WTC11 (cell line): ENCODE results near the gene LRP11.

Experiments used
- MXD4 ChIP-seq: fragments of 250-450 bp; sonication (Bioruptor Pico); IDR thresholded peaks from 2 replicates; pipeline ENCODE4 v1.8.0; 2021; ENCODE audit warnings: mild to moderate bottlenecking, moderate library complexity, borderline replicate concordance
- TF ChIP-seq, protein P1 (sequence below): sonication (generic); formaldehyde crosslinking; IDR thresholded peaks from 2 replicates; pipeline ENCODE4 v1.8.0; 2022; ENCODE audit warnings: mild to moderate bottlenecking, missing genetic modification reagents
- TF ChIP-seq, protein P2 (sequence below): fragments of 200-600 bp; IDR thresholded peaks from 2 replicates; pipeline ENCODE4 v1.8.0; 2022; ENCODE audit warnings: antibody characterized with exemption

DNA sequence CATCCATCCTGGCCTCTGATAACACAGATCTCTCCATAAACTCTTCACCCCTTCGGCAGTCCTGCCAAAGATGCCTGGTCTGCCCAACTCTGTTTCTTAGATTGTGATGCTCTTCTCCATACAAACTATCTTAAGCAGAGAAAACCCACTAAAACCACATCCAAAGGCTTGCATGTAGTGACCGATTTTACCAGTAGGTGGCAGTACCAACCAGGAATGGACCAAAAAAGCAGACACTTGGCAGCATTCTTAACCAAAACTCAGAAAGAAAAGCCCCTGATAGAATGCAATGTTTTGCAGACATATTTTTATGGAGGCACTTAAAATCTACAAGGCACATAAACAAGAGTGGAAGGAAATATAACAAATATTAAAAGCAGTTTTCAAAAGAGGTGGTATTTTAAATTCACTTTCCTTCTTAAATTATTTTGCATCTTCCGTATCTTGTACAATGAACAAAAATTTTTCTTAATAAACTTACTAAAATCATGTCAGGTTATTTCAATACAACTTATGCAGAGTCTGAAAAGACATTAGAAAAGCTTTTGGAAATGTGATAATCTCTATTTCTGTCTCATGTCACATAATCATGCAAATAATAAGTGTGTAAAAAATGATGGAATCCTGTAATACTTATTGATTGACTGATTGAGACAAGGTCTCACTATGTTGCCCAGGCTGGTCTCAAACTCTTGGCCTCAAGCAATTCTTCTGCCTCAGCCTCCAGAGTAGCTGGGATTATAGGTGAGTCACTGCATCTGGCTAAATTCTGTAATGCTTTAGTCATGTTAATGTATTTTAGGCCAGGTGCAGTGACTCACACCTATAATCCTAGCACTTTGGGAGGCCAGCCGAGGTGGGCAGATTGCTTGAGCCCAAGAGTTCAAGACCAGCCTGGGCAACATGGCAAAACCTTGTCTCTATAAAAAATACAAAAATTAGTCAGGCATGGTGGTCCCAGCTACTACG lies 29.4 kb downstream of the LRP11 start:
- TF ChIP-seq MXD4 (CRISPR knock-in tag): no peak
- TF ChIP-seq, protein P1, sequence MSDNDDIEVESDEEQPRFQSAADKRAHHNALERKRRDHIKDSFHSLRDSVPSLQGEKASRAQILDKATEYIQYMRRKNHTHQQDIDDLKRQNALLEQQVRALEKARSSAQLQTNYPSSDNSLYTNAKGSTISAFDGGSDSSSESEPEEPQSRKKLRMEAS (CRISPR knock-in tag): no peak
- TF ChIP-seq, protein P2, sequence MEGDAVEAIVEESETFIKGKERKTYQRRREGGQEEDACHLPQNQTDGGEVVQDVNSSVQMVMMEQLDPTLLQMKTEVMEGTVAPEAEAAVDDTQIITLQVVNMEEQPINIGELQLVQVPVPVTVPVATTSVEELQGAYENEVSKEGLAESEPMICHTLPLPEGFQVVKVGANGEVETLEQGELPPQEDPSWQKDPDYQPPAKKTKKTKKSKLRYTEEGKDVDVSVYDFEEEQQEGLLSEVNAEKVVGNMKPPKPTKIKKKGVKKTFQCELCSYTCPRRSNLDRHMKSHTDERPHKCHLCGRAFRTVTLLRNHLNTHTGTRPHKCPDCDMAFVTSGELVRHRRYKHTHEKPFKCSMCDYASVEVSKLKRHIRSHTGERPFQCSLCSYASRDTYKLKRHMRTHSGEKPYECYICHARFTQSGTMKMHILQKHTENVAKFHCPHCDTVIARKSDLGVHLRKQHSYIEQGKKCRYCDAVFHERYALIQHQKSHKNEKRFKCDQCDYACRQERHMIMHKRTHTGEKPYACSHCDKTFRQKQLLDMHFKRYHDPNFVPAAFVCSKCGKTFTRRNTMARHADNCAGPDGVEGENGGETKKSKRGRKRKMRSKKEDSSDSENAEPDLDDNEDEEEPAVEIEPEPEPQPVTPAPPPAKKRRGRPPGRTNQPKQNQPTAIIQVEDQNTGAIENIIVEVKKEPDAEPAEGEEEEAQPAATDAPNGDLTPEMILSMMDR: peak; percentile 85
